Coronary artery (tissue), 2 donors: Measurements from ENCODE around the gene ZSCAN10.

Source experiments
- DNase-seq: peaks from one replicate; pipeline ENCODE4 v3.0.0-alpha.2; 2017; ENCODE audit warnings: low spot score
- H3K27ac ChIP-seq, 2 donors: fragments of 200-600 bp; sonication (generic); one replicate each; pipeline ENCODE4 v1.5.1; 2016 to 2019
- H3K4me3 ChIP-seq: fragments of 200-600 bp; sonication (generic); 2 replicates; pipeline ENCODE4 v1.5.1; 2016; ENCODE audit warnings: mild to moderate bottlenecking, moderate library complexity
- CTCF ChIP-seq: fragments of 200-600 bp; sonication (generic); IDR thresholded peaks from one replicate; pipeline ENCODE4 v1.5.1; 2019; ENCODE audit warnings: antibody characterized with exemption

ZSCAN10 gene

GRCh38 chr16:3133844-3134243 lies 34.8 kb upstream of the ZSCAN10 start:
- TF ChIP-seq CTCF = no peak
- peak overlapping the region; percentile 86 to 95 for H3K27ac ChIP-seq
- peak overlapping the region; percentile 84 for H3K4me3 ChIP-seq
- no peak for DNase-seq

DNA sequence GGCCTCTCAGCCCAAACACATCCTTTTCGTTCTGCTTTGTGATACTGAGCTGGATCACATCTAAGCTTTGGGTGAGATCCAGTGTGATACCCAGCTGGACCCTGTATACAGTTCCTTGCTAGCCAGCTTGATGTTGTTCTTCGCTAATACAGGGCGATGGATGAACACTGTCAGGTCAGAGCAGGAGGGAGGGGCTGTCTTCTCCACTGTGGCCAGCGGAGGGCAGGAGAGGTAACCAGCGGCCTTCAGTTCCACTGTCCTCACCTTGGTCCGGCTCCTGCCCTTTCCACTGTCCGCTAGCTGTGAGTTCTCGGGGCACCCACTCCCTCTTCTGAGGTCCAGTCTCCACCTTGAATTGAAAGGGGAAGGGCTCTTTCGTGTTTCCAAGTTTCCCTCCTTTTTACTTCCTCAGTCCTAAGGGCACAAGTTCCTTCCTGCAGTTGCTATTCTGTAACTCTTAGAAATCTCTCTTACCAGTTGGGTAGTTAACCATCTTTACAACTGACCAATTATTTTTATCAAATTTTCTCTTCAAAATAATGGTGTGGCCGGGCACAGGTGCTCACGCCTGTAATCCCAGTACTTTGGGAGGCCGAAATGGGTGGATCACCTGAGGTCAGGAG lies 32.8 kb upstream of the ZSCAN10 start:
- no peak overlapping the region for H3K4me3 ChIP-seq
- no peak overlapping the region for H3K27ac ChIP-seq
- no peak for TF ChIP-seq CTCF
- DNase-seq = no peak

DNA sequence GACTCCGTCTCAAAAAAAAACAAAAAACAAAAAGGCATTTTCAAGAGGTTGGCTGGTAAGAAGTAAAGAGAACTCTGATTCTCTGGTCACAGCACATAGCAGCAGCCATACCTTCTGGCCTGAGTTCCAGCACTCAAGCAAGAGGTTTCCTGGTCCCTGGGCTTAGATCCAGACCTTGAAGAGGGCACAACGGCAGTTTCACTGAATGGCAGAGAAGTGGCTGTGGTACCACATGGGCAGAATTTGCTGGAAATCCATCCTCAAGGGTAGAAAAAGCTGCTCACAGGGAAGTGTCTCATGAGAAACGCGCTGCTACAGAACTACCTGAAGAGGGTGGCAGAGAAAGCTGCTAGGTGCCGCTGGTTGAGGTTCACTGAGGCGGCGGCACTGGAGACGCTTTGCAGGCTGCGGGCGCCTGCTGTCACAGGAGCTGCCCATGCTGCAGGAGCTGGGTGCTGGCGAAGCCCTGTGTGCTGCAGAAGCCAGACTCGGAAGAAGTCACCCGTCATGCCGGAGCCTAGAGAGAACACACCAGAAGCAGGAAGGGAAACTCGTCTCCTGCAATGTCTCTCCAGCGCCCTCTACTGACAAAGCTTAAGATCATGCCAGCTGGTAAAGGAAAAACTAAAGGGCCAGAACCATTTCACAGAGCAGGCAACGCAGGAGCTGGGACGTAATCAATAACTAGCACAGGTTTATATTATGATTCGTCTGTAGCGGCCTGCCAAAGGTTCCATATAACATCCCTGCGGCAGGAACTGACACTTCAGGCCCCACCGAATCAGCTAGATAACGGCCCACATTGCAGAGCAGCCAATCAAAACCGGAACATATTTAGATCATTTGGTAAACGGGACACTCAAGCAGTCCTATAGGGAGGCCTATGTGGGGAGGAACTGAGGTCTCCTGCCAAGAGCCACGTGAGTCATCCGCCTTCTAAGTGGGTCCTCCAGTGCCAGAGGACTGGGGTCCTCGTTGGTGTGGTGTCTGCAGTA lies 30.3 kb upstream of the ZSCAN10 start:
- H3K4me3 ChIP-seq = peak overlapping the region; percentile 70
- TF ChIP-seq CTCF = peak; percentile 76
- DNase-seq = peak; percentile 83
- H3K27ac ChIP-seq = peak overlapping the region; percentile 21 to 74

GRCh38 chr16:3127745-3128144 lies 28.7 kb upstream of the ZSCAN10 start:
- no peak for DNase-seq
- TF ChIP-seq CTCF = no peak

GRCh38 chr16:3123986-3124886 lies 25.1 kb upstream of the ZSCAN10 start:
- H3K27ac ChIP-seq = peak overlapping the region; percentile 25 to 85
- no peak for TF ChIP-seq CTCF
- H3K4me3 ChIP-seq = peak overlapping the region; percentile 86
- DNase-seq = peak; percentile 96

More at GRCh38 chr16:3127745-3128144, 28.7 kb upstream of the ZSCAN10 start:
- Histone ChIP-seq H3K27ac (no peak overlapping the region), H3K4me3 (no peak overlapping the region)

GRCh38 chr16:3122926-3123570 lies 24.0 kb upstream of the ZSCAN10 start:
- H3K27ac ChIP-seq = no peak overlapping the region

More at GRCh38 chr16:3122926-3123570, 24.0 kb upstream of the ZSCAN10 start:
- H3K4me3 ChIP-seq = no peak overlapping the region
- no peak for TF ChIP-seq CTCF
- no peak for DNase-seq
